GM15510 (cell line): Measurements from ENCODE around the gene CTXND1.

ENCODE experiments used
- POLR2A ChIP-seq: IDR thresholded peaks from 3 replicates; pipeline ENCODE4 v1.6.1; 2011; ENCODE audit warnings: borderline replicate concordance; ENCODE audit not compliant: insufficient read length; ENCODE audit errors: extremely low read depth

CTXND1 gene

DNA sequence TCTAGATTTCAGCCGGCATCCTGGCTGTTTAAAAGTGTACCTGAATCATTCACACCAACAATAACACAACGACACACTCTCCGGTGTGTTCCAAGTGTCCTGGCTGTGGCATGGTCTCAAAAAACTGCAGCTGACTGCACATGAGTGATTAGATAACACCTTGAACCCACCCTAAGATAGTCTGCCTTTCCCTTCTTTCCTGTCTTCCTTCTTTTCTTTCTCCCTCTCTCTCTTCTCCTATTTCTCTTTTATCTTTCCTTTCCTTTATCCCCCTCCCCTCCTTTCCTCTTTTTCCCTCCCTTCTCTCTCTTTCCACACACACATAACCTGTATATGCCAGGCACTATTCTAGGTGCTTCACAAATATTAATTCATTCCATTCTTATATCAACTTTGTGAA, 100.4 kb downstream of the CTXND1 start:
- no peak for TF ChIP-seq POLR2A

DNA sequence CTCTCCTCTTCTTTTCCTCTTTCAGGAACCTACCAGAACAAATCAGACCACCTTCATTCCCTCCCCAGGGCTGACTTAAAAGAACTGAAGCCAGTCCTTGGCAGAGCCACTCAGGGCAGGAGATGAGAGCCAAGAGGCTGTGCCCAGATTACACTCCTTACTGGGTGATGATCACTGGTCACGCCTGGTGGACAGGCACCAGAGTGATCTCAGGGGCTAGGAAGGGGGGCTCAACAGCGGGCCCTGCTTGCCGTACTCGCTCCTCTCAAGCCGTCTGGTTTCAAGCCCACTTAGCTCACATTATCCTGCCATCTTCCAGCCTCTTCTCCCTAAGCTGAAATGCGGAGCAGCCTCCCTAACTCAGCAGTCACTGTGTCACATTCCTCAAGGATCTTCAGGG, 100.9 kb downstream of the CTXND1 start:
- TF ChIP-seq POLR2A: no peak
